Testis (tissue), 2 donors: ENCODE results near the gene SCFD2.

Source experiments
- CTCF ChIP-seq, 3 experiments: fragments of 450-650 bp in 2 of 3; fragments of 200-600 bp in 1 of 3; sonication (generic) in 1 of 3; IDR thresholded peaks; one replicate each; pipeline ENCODE4 v1.5.1; 2016 to 2019; ENCODE audit warnings: antibody characterized with exemption in 3 of 3, mild to moderate bottlenecking in 2 of 3, moderate library complexity in 1 of 3
- POLR2A ChIP-seq: fragments of 450-650 bp; IDR thresholded peaks from one replicate; pipeline ENCODE4 v1.6.1; 2017; ENCODE audit warnings: antibody characterized with exemption, mild to moderate bottlenecking, moderate library complexity

- no peak for TF ChIP-seq CTCF (IDR thresholded peaks at IDR 0.05)
- no peak for TF ChIP-seq POLR2A
Measured at GRCh38 chr4:52991472-52991871, 374.4 kb downstream of the SCFD2 start.
